ENCODE results near the gene ATP2B2.

Gene ATP2B2

DNA sequence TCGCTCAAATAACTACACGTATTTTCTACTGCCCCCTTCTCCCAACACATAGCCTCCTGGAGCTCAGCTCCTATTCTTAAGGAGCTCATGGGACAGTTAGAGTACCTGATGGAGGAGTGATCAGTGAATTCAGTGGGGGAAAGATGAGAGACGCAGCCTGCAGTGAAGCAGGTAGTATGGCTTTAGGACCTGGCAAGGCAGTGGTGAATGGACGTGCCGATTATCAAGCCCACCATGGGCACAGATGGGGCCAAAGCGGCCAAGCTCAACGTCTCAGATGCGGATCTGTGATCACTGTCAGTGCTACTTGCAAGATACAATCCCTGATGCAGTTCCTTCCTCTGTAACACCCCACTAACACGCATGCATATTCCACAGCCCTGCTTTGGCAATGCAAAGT, 45.8 kb upstream of the ATP2B2 start:
- no peak overlapping the region for H2AFZ ChIP-seq (ENCODE audit: low read length)
- no peaks in the 10 kb centered on the region for H4K20me1 ChIP-seq (ENCODE audit: insufficient read depth, low read length, poor library complexity, severe bottlenecking)
- no peaks in the 10 kb centered on the region for H3K4me1 ChIP-seq (ENCODE audit: insufficient read depth, low read length, poor library complexity, severe bottlenecking)
- no peak overlapping the region for H3K9ac ChIP-seq (ENCODE audit: low read depth, low read length, poor library complexity, severe bottlenecking)
- H3K36me3 ChIP-seq (ENCODE audit: insufficient read depth, low read length): no peaks in the 10 kb centered on the region
- H3K4me3 ChIP-seq (ENCODE audit: low read length, poor library complexity, severe bottlenecking): no peak overlapping the region
- no peaks in the 10 kb centered on the region for H3F3A ChIP-seq (ENCODE audit: low read depth)
- no peaks in the 10 kb centered on the region for H3K9me3 ChIP-seq (ENCODE audit: insufficient read depth, low read depth, low read length)
- H3K9me2 ChIP-seq (replicated peaks; ENCODE audit: low read depth, low read length): no peaks in the 10 kb centered on the region
- no peak overlapping the region for H3K4me2 ChIP-seq (ENCODE audit: low read depth, low read length, poor library complexity, severe bottlenecking)
- TF ChIP-seq CTCF (conservative IDR thresholded peaks at IDR 0.05; ENCODE audit: low read length) (no peak), EZH2phosphoT487 (IDR thresholded peaks at IDR 0.05; ENCODE audit: borderline replicate concordance) (no peak)
- H3K79me2 ChIP-seq (ENCODE audit: insufficient read depth, low read length): no peaks in the 10 kb centered on the region
- no peaks in the 10 kb centered on the region for H3K27me3 ChIP-seq (ENCODE audit: insufficient read depth, low read length, poor library complexity, severe bottlenecking)

GRCh38 chr3:10550705-10551104, 45.3 kb upstream of the ATP2B2 start:
- Histone ChIP-seq H3K4me3 (ENCODE audit: low read length, poor library complexity, severe bottlenecking) (no peak overlapping the region), H3K9me2 (replicated peaks; ENCODE audit: low read depth, low read length) (no peaks in the 10 kb centered on the region), H3K9me3 (ENCODE audit: insufficient read depth, low read depth, low read length) (no peaks in the 10 kb centered on the region), H3K9ac (ENCODE audit: low read depth, low read length, poor library complexity, severe bottlenecking) (no peak overlapping the region), H3K36me3 (ENCODE audit: insufficient read depth, low read length) (no peaks in the 10 kb centered on the region), H3K27me3 (ENCODE audit: insufficient read depth, low read length, poor library complexity, severe bottlenecking) (no peaks in the 10 kb centered on the region), H4K20me1 (ENCODE audit: insufficient read depth, low read length, poor library complexity, severe bottlenecking) (no peaks in the 10 kb centered on the region), H3F3A (ENCODE audit: low read depth) (no peaks in the 10 kb centered on the region), H2AFZ (ENCODE audit: low read length) (no peak overlapping the region), H3K79me2 (ENCODE audit: insufficient read depth, low read length) (no peaks in the 10 kb centered on the region), H3K4me2 (ENCODE audit: low read depth, low read length, poor library complexity, severe bottlenecking) (no peak overlapping the region), H3K4me1 (ENCODE audit: insufficient read depth, low read length, poor library complexity, severe bottlenecking) (no peaks in the 10 kb centered on the region)
- TF ChIP-seq EZH2phosphoT487 (IDR thresholded peaks at IDR 0.05; ENCODE audit: borderline replicate concordance): no peak
- TF ChIP-seq CTCF (conservative IDR thresholded peaks at IDR 0.05; ENCODE audit: low read length): no peak

DNA sequence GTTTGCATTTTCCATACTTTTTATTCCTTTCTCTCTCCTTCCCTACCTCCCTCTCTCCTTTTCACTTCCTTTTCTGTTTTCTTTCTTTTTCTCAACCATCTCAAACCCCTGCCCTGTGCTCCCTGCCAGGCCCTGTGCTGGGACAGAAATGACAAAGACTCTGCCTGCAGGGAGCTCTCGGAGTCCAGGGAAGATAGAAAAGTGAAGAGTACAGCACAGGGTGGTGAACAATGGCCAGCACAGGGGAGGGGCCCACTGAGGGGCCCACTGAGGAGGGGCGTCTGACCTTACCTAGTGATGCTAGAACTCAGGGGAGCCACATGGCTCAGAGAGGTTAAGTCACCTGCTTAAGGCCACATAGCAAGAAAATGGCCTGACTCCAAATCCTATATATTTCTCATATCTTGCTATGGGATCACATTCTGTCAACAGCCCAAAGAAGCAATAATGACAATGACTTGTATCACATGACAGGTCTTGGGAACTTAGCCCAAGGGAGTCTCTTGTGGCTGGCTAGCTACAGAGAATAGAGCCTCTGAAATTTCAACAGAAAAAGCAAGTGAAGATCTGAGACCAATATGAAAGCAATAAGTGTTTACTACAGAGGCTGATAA, 44.3 kb upstream of the ATP2B2 start:
- no peaks in the 10 kb centered on the region for H3K9me2 ChIP-seq (replicated peaks; ENCODE audit: low read depth, low read length)
- H4K20me1 ChIP-seq (ENCODE audit: insufficient read depth, low read length, poor library complexity, severe bottlenecking): no peaks in the 10 kb centered on the region
- no peaks in the 10 kb centered on the region for H3K27me3 ChIP-seq (ENCODE audit: insufficient read depth, low read length, poor library complexity, severe bottlenecking)
- H2AFZ ChIP-seq (ENCODE audit: low read length): no peak overlapping the region
- H3K4me3 ChIP-seq (ENCODE audit: low read length, poor library complexity, severe bottlenecking): no peak overlapping the region
- no peaks in the 10 kb centered on the region for H3K36me3 ChIP-seq (ENCODE audit: insufficient read depth, low read length)
- H3K4me2 ChIP-seq (ENCODE audit: low read depth, low read length, poor library complexity, severe bottlenecking): no peak overlapping the region
- no peak overlapping the region for H3K9ac ChIP-seq (ENCODE audit: low read depth, low read length, poor library complexity, severe bottlenecking)
- H3K4me1 ChIP-seq (ENCODE audit: insufficient read depth, low read length, poor library complexity, severe bottlenecking): no peaks in the 10 kb centered on the region
- TF ChIP-seq EZH2phosphoT487 (IDR thresholded peaks at IDR 0.05; ENCODE audit: borderline replicate concordance) (no peak), CTCF (conservative IDR thresholded peaks at IDR 0.05; ENCODE audit: low read length) (no peak)
- no peaks in the 10 kb centered on the region for H3F3A ChIP-seq (ENCODE audit: low read depth)
- H3K9me3 ChIP-seq (ENCODE audit: insufficient read depth, low read depth, low read length): no peaks in the 10 kb centered on the region
- no peaks in the 10 kb centered on the region for H3K79me2 ChIP-seq (ENCODE audit: insufficient read depth, low read length)

Data from Loucy (cell line).